GM13976 (cell line): ENCODE results near the gene SPPL2C.

ENCODE experiments used
- DNase-seq: peaks from one replicate; pipeline ENCODE4 v3.0.0; 2012; ENCODE audit warnings: low spot score
- CTCF ChIP-seq: IDR thresholded peaks from 2 replicates; pipeline ENCODE4 v1.5.1; 2012; ENCODE audit warnings: borderline replicate concordance, mild to moderate bottlenecking; ENCODE audit not compliant: insufficient read depth; ENCODE audit errors: extremely low read depth, missing control alignments, control extremely low read depth
- in situ Hi-C: fragments of 300-500 bp; cut with MboI; formaldehyde crosslinking; loops from one replicate; pipeline ENCODE4 v1.12.0; 2022; ENCODE audit warnings: low sequenced_read_pairs, mixed read lengths, inconsistent platforms; ENCODE audit not compliant: unreplicated experiment

The SPPL2C gene

GRCh38 chr17:45844695-45845375, at the start of gene SPPL2C:
Gene SPPL2C, plus strand, starts transcription at chr17:45844881. Its CDS starts 26 bp downstream, at chr17:45844907.
- in situ Hi-C loops = loop anchor here (25.0 kb wide), 2 partner anchors 433 to 633 kb away; partner anchors contain the start of gene FMNL1

GRCh38 chr17:45800816-45801215, 43.9 kb upstream of the SPPL2C start:
- no peak for DNase-seq
- in situ Hi-C loops = no loop called here
- TF ChIP-seq CTCF = no peak

More at GRCh38 chr17:45844695-45845375, at the start of gene SPPL2C:
- TF ChIP-seq CTCF = no peak
- DNase-seq = no peak

- in situ Hi-C loops = no loop called here
- no peak for DNase-seq
- TF ChIP-seq CTCF = no peak
These were observed 43.3 kb upstream of the SPPL2C start for GRCh38 chr17:45801421-45801820.

- no peak for DNase-seq
- no peak for TF ChIP-seq CTCF
- in situ Hi-C loops = no loop called here
These were observed 35.8 kb upstream of the SPPL2C start for GRCh38 chr17:45808845-45809244.

GRCh38 chr17:45809499-45809898, 35.2 kb upstream of the SPPL2C start:
- in situ Hi-C loops = no loop called here

GRCh38 chr17:45812102-45812501, 32.6 kb upstream of the SPPL2C start:
- in situ Hi-C loops = no loop called here
- TF ChIP-seq CTCF = no peak
- no peak for DNase-seq

More at GRCh38 chr17:45809499-45809898, 35.2 kb upstream of the SPPL2C start:
- no peak for DNase-seq
- no peak for TF ChIP-seq CTCF
